ENCODE results near the gene STPG2. TPM values are rescaled to one million over a fixed set of nuclear protein-coding genes. Genes with fewer than 3 reads are reported as not detected.

The STPG2 gene
- total RNA-seq, 1 donor from 2014 or later, result 0.66 TPM

DNA sequence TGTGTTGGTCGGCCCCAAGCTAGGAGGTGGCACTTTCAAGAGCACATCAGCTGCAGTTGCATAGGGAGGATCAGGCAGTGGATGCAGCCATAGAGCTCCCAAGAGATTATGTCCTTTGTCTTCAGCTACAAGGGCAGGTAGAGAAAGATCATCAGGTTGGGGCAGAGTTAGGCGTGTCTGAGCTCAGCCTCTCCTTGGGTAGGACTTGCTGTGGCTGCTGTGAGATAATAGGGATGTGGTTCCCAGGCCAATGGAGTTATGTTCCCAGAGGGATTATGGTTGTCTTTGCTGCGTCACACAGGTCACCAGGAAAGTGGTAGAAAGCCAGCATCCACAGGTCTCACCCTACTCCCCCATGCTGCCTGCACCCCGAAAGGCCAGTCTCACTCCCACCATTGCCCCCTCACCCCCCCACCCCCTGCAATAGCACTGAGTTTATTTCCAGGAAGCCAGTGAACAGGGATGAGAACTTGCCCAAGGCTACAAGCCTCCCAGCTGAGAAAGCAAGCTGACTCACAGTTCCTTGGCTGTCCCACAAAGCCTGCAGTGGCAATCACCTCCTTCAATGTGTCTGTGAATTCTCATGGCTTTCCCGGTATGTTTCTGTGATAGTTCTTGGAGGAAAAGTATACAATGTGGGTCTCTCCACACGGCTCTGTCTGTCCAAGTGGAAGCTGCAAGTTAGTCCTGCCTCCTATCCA lies 148.4 kb downstream of the STPG2 start:
- peaks cover 1% of the 10 kb centered on the region for H3K27me3 Mint-ChIP-seq (ENCODE audit: unreplicated experiment)
- no peaks in the 10 kb centered on the region for H3K9me3 Mint-ChIP-seq (ENCODE audit: unreplicated experiment)
- peaks cover 20% of the 10 kb centered on the region for H3K36me3 Mint-ChIP-seq (ENCODE audit: unreplicated experiment)
- TF ChIP-seq CTCF (IDR thresholded peaks at IDR 0.05; ENCODE audit: partially characterized antibody, unreplicated experiment), result no peak
- no peak overlapping the region for H3K4me3 Mint-ChIP-seq (ENCODE audit: unreplicated experiment)
- H3K4me1 Mint-ChIP-seq (ENCODE audit: low read depth, unreplicated experiment), result no peaks in the 10 kb centered on the region
- H3K27ac Mint-ChIP-seq (ENCODE audit: unreplicated experiment), result no peak overlapping the region
- no peak for DNase-seq

- Mint-ChIP-seq H3K9me3 (ENCODE audit: unreplicated experiment) (no peaks in the 10 kb centered on the region), H3K27ac (ENCODE audit: unreplicated experiment) (no peak overlapping the region), H3K4me1 (ENCODE audit: low read depth, unreplicated experiment) (no peaks in the 10 kb centered on the region), H3K4me3 (ENCODE audit: unreplicated experiment) (no peak overlapping the region), H3K27me3 (ENCODE audit: unreplicated experiment) (no peaks in the 10 kb centered on the region), H3K36me3 (ENCODE audit: unreplicated experiment) (peaks cover 17% of the 10 kb centered on the region)
- no peak for TF ChIP-seq CTCF (IDR thresholded peaks at IDR 0.05; ENCODE audit: partially characterized antibody, unreplicated experiment)
- no peak for DNase-seq
Observed at GRCh38 chr4:97990409-97990808, 152.9 kb downstream of the STPG2 start.

DNA sequence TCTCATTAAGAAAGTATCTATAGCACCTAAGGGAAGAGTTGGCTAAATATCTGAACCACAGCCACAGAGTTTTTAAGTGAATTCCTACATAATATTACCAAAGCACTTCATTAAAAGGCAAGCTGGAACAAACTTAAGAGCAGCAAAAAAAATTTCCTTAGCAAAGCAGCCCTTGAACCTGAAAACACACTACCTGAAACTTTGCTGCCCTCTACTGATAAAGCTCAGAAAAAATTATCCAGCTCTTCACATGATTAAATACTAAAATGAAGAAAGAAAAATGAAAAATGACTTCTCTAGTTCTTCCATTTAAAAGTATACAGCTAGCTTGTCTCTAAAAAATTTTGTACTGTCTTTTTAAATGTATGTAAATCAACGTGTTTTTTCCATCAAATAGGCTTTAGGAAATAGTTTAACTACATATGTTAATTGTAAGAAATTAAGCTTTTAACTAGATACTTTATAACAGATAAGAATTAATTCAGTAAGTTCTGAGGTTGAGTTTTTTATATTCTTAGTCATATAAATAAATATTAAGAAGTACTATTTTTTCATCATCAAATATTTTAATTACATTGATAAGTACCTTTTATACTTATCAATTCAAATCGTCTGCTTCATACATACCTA lies 156.1 kb downstream of the STPG2 start:
- H3K27ac Mint-ChIP-seq (ENCODE audit: unreplicated experiment), result no peak overlapping the region
- no peak overlapping the region for H3K4me3 Mint-ChIP-seq (ENCODE audit: unreplicated experiment)
- DNase-seq, result no peak

GRCh38 chr4:97984545-97985131 lies 158.6 kb downstream of the STPG2 start:
- peak; percentile 84 for TF ChIP-seq CTCF (IDR thresholded peaks at IDR 0.05; ENCODE audit: partially characterized antibody, unreplicated experiment)
- Mint-ChIP-seq H3K4me3 (ENCODE audit: unreplicated experiment) (no peak overlapping the region), H3K27ac (ENCODE audit: unreplicated experiment) (no peak overlapping the region), H3K4me1 (ENCODE audit: low read depth, unreplicated experiment) (no peaks in the 10 kb centered on the region), H3K36me3 (ENCODE audit: unreplicated experiment) (no peaks in the 10 kb centered on the region), H3K27me3 (ENCODE audit: unreplicated experiment) (no peaks in the 10 kb centered on the region), H3K9me3 (ENCODE audit: unreplicated experiment) (peaks cover 2% of the 10 kb centered on the region)
- peak; percentile 41 for DNase-seq

More for the DNA sequence above, 156.1 kb downstream of the STPG2 start:
- Mint-ChIP-seq H3K4me1 (ENCODE audit: low read depth, unreplicated experiment) (no peaks in the 10 kb centered on the region), H3K9me3 (ENCODE audit: unreplicated experiment) (peaks cover 2% of the 10 kb centered on the region), H3K27me3 (ENCODE audit: unreplicated experiment) (no peaks in the 10 kb centered on the region), H3K36me3 (ENCODE audit: unreplicated experiment) (peaks cover 4% of the 10 kb centered on the region)
- TF ChIP-seq CTCF (IDR thresholded peaks at IDR 0.05; ENCODE audit: partially characterized antibody, unreplicated experiment), result peak; percentile 47

All from glutamatergic neuron (in vitro differentiated cells).